LNCAP (cell line): ENCODE results near the gene DKK1.

ENCODE experiments used
- CTCF ChIP-seq: fragments of 450-650 bp; IDR thresholded peaks from 2 replicates; pipeline ENCODE4 v1.5.1; 2017; ENCODE audit warnings: mild to moderate bottlenecking

DKK1 gene

GRCh38 chr10:52308251-52309031 lies 5.6 kb upstream of the DKK1 start:
- peak; percentile 73 for TF ChIP-seq CTCF

- TF ChIP-seq CTCF, result no peak
These were observed 1.2 kb upstream of the DKK1 start for GRCh38 chr10:52312942-52313255.

- TF ChIP-seq CTCF, result no peak
These were observed 687 bp upstream of the DKK1 start for GRCh38 chr10:52313256-52313932.

GRCh38 chr10:52314822-52315552 lies 906 bp downstream of the DKK1 start:
- no peak for TF ChIP-seq CTCF

- no peak for TF ChIP-seq CTCF
These were observed 1.9 kb downstream of the DKK1 start for GRCh38 chr10:52316001-52316400.

- no peak for TF ChIP-seq CTCF
These were observed 2.4 kb downstream of the DKK1 start for GRCh38 chr10:52316500-52316899.

- TF ChIP-seq CTCF, result no peak
These were observed 4.1 kb downstream of the DKK1 start for GRCh38 chr10:52318136-52318701.
